Fibroblast of mammary gland (primary cell): ENCODE measurements around the gene GPR148.
A peak's percentile ranks its signal among the peaks of the same experiment; 100 is the strongest.
"Not testable (repeated sequence)": the region's sequence is repeated elsewhere in the genome, so short reads cannot be mapped to it uniquely, and the experiment has no call there.

Source experiments
- DNase-seq: peaks from one replicate; pipeline ENCODE4 v3.0.0-alpha.2; 2010; ENCODE audit warnings: low read depth
- H3K4me3 ChIP-seq: 2 replicates; pipeline ENCODE4 v1.5.1; 2011; ENCODE audit warnings: low read depth, mild to moderate bottlenecking, low read length, moderate library complexity; ENCODE audit not compliant: control insufficient read depth
- TF ChIP-seq, protein P1 (sequence below): conservative IDR thresholded peaks from 2 replicates; pipeline ENCODE4 v1.5.1; 2011; ENCODE audit warnings: low read depth, low read length, inconsistent platforms; ENCODE audit not compliant: control insufficient read depth, insufficient read depth

The GPR148 gene, protein sequence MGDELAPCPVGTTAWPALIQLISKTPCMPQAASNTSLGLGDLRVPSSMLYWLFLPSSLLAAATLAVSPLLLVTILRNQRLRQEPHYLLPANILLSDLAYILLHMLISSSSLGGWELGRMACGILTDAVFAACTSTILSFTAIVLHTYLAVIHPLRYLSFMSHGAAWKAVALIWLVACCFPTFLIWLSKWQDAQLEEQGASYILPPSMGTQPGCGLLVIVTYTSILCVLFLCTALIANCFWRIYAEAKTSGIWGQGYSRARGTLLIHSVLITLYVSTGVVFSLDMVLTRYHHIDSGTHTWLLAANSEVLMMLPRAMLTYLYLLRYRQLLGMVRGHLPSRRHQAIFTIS

DNA sequence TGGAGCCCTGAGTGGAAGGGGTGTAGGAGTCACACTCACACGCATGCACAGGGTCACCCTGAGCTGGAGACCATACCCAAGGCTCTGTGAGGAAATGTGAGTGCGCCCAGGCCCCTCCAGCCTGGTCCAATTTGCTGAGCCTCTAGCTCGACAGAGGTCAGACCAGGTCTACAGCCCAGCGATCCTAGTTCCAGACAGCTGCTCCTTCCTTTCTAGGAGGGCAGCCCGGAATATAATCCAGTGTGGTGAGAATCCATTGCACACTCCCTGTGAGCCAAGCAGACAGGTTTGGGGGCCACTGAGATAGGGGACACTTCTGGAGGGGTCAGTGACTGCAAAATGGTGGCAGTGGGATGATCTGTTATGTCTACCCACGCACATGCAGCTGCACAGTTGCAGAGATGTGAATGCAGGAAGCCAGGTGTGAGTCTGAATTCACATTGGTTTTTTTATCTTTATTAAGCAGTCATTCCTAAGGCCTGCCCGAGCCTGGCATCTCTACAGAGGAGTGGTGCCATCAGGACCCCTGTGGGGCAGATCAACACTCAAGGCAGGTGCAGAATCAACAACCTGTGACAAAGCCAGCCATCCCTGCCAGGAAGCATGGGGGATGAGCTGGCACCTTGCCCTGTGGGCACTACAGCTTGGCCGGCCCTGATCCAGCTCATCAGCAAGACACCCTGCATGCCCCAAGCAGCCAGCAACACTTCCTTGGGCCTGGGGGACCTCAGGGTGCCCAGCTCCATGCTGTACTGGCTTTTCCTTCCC, at the start of gene GPR148:
TSS of gene GPR148 (plus strand) at position 522 of the 768 bp plus-strand sequence. CDS start at position 604, 82 bp downstream.
- H3K4me3 ChIP-seq, result no peak within 1 kb of the TSS
- no peak for DNase-seq
- TF ChIP-seq, protein P1, sequence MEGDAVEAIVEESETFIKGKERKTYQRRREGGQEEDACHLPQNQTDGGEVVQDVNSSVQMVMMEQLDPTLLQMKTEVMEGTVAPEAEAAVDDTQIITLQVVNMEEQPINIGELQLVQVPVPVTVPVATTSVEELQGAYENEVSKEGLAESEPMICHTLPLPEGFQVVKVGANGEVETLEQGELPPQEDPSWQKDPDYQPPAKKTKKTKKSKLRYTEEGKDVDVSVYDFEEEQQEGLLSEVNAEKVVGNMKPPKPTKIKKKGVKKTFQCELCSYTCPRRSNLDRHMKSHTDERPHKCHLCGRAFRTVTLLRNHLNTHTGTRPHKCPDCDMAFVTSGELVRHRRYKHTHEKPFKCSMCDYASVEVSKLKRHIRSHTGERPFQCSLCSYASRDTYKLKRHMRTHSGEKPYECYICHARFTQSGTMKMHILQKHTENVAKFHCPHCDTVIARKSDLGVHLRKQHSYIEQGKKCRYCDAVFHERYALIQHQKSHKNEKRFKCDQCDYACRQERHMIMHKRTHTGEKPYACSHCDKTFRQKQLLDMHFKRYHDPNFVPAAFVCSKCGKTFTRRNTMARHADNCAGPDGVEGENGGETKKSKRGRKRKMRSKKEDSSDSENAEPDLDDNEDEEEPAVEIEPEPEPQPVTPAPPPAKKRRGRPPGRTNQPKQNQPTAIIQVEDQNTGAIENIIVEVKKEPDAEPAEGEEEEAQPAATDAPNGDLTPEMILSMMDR, result no peak

DNA sequence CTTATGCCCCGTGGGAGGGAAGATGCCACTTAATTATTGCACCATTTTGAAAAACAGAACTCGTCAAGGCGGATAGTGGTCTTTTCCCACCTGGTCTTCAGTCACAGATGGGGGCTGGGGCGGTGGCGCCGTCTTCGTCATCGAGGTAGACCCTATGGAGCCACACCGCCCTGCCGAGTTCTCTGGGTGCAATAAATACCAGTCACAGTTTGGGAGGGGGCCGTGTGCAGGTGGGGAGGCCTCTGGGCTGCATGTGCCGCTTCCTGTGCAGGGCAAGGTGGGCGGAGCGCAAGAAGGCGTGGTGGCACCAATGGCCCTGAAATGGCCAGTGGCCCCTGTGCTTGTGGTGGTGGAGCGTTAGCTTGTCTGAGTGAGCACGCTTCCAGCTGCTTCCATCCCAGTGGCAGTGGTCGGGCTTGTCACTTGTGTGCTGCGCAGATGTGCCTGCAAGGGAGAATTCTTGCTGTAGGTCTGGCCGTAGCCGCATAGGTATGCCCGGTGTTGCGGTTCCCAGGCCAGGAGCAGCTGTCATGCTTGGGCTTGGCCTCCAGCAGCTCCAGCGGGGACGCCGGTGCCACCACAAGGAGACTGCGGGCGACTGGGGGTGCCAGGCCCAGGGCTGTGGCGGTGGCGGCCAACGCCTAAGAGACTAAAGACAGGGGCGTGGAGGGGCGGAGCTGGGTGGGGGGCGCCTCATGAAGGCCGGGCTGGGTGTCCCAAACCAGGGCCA, 36.7 kb upstream of the GPR148 start:
- H3K4me3 ChIP-seq, DNase-seq: not testable (repeated sequence)

DNA sequence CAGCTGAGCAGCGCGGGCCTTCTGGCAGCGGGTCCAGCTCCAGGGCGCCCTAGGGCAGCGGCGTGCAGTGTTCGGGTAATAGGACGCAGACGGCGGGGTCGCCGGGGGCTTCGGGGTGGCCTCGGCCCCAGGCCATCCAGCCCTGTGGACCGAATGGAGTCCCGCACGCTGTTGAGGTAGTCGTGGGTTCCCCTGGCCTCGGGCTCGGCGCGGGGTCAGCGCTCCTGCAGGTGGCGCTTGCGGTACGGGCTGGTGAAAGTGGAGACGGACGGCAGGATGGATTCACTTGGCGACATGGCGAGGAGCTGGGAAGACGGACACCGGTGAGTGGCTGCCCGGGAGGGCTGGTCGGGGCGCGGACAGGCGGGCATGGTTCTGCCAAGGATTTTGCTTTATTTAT, 35.4 kb upstream of the GPR148 start:
- H3K4me3 ChIP-seq, result not testable (repeated sequence)
- TF ChIP-seq, protein P1, result peak; percentile 7
- DNase-seq, result peak; percentile 5

DNA sequence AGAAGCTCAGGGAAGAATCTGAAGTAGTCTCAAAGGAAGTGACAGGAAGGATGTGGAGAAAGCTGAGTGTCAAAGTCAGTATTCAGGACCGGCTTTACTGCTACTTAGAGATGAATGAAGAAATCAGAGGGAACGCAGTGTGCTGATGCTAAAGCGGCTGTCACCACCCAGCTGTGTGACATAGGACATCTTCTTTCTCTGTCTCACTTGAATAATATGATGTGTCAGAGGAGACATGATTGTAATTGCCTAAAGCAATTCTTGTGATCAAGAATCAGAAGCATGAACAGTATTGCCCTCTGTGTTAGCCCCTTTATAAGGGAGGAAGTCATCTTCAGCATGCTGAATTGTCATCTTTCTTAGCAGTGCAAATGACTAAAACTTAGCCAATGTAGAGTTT, 25.6 kb upstream of the GPR148 start:
- not testable (repeated sequence) for H3K4me3 ChIP-seq, DNase-seq

DNA sequence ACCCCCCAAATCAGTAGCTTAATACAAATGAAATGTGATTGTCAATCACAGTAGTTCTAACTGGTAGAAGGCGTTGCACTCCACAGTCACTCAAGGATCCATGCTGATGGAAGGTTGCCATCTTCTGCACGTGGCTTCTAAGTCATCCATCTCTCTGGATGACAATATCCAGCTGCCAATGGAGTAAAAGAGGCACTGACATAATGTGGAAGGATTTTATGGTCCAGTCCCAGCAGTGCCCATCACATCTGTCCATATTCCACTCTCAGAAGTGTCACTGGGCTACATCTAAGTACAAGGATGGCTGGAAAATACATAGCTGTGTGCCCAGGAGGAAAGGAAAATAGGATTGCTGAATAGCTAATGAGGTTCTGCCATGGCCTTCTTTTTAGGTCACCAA, 14.1 kb upstream of the GPR148 start:
- not testable (repeated sequence) for H3K4me3 ChIP-seq

DNA sequence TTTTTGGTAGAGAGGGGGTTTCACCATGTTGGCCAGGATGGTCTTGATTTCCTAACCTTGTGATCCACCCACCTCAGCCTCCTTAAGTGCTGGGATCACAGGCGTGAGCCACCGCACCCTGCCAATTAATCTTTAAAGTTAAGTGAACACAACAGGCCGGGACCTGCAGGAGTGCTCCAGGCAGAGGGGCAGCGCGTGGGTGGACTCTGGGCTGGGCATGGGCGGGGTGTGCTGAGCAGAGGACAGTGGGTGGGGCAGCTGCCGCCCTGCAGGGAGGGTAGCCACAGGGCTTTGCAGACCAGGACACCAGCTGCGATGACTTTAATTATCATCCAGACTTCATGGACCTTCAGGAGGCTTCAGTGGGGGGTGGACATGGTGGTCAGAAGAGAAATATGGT, 8.8 kb upstream of the GPR148 start:
- no peak overlapping the region for H3K4me3 ChIP-seq
- TF ChIP-seq, protein P1, result no peak
- no peak for DNase-seq

More for the DNA sequence above, 14.1 kb upstream of the GPR148 start:
- not testable (repeated sequence) for DNase-seq

DNA sequence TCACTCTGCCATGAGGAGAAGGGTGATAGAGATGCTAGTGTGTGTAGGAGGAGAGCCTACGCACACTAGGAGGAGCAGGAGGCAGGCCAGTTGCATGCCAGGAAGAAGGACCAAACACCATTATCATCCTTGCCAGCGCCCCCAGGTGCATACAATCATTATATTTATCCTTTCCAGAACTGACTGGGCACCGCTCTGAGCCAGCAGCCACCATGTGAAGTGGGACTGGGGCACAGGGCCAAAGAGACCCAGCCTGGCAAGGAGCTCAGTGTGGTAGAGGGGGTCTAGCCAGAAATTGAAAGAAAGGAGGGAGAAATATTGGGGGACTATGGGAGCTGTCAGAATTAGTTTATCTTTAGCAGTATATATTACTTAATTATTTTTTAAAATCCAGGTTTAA, 8.3 kb upstream of the GPR148 start:
- TF ChIP-seq, protein P1, result no peak
- no peak for DNase-seq
- no peak overlapping the region for H3K4me3 ChIP-seq

DNA sequence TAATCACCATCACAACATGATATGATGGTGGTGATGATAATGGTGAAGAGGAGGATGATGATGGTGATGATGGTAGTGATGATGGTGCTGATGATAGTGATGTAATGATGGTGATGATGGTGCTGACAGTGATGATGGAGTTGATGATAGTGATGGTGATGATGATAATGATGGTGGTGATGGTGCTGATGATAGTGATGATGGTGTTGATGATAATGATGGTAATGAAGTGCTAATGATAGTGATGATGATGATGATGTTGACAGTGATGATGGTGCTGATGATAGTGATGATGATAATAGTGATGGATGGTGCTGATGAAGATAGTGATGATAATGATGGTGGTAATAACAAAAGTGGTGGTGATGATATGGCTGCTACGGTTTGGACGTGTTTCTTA, 4.4 kb upstream of the GPR148 start:
- TF ChIP-seq, protein P1, result no peak
- no peak overlapping the region for H3K4me3 ChIP-seq
- no peak for DNase-seq
